ENCODE results near the gene TEK. TPM values are rescaled to one million over a fixed set of nuclear protein-coding genes. Genes with fewer than 3 reads are reported as not detected.

The TEK gene
- total and polyA plus RNA-seq, 2 donors (not counting 1 experiment from before 2014, with no cell fraction given): not detected

- Histone ChIP-seq H4K20me1 (ENCODE audit: control insufficient read depth, insufficient read depth, low read length, poor library complexity, severe bottlenecking) (no peaks in the 10 kb centered on the region), H3K79me2 (ENCODE audit: control insufficient read depth, insufficient read depth, low read length) (no peaks in the 10 kb centered on the region), H2AFZ (ENCODE audit: insufficient read depth, low read depth, low read length, poor library complexity, severe bottlenecking) (no peak overlapping the region), H3K4me2 (replicated peaks; ENCODE audit: low read depth, low read length, poor library complexity, severe bottlenecking) (no peak overlapping the region), H3K4me3 (ENCODE audit: control extremely low read depth in 1 of 5, extremely low read depth in 1 of 5, insufficient read depth in 1 of 5, low read depth in 2 of 5, low read length in 4 of 5) (no peak overlapping the region), H3K4me1 (ENCODE audit: control insufficient read depth in 2 of 2, insufficient read depth in 2 of 2, low read length in 2 of 2) (no peaks in the 10 kb centered on the region), H3K27ac (ENCODE audit: low read length in 2 of 2) (no peak overlapping the region), H3K36me3 (replicated peaks in 1 of 2; ENCODE audit: control extremely low read depth in 1 of 2, control insufficient read depth in 1 of 2, extremely low read depth in 1 of 2, insufficient read depth in 2 of 2, low read length in 1 of 2) (no peaks in the 10 kb centered on the region), H3K9ac (ENCODE audit: low read length) (no peak overlapping the region), H3K27me3 (replicated peaks in 1 of 4; ENCODE audit: control extremely low read depth in 1 of 4, control insufficient read depth in 3 of 4, insufficient read depth in 4 of 4, low read length in 3 of 4) (no peaks in the 10 kb centered on the region), H3K9me3 (ENCODE audit: control extremely low read depth in 1 of 3, control insufficient read depth in 2 of 3, insufficient read depth in 1 of 3, low read length in 2 of 3) (no peaks in the 10 kb centered on the region)
- POLR2A ChIA-PET: no interaction called here
- Mint-ChIP-seq H3K27me3 (no peaks in the 10 kb centered on the region), H3K4me1 (no peaks in the 10 kb centered on the region), H3K9me3 (ENCODE audit: insufficient read depth) (no peaks in the 10 kb centered on the region), H3K27ac (no peak overlapping the region), H3K4me3 (no peak overlapping the region)
- TF ChIP-seq EZH2 (IDR thresholded peaks at IDR 0.05; ENCODE audit: borderline replicate concordance, insufficient read depth, low read depth, low read length, poor library complexity, severe bottlenecking): no peak
- no peak for TF ChIP-seq CTCF (IDR thresholded peaks at IDR 0.05)
- intact Hi-C loops (cut with micrococcal nuclease): no loop called here
- CTCF ChIA-PET: no interaction called here
- no peak for ATAC-seq (ENCODE audit: low read depth)
- no peak for DNase-seq
These were observed 49.1 kb upstream of the TEK start for GRCh38 chr9:27059907-27060306.

GRCh38 chr9:27065288-27065687, 43.7 kb upstream of the TEK start:
- Mint-ChIP-seq H3K27ac (no peak overlapping the region), H3K4me1 (no peaks in the 10 kb centered on the region), H3K4me3 (no peak overlapping the region), H3K9me3 (ENCODE audit: insufficient read depth) (no peaks in the 10 kb centered on the region), H3K27me3 (no peaks in the 10 kb centered on the region)
- H3K36me3 ChIP-seq (replicated peaks in 1 of 2; ENCODE audit: control extremely low read depth in 1 of 2, control insufficient read depth in 1 of 2, extremely low read depth in 1 of 2, insufficient read depth in 2 of 2, low read length in 1 of 2): no peaks in the 10 kb centered on the region
- H4K20me1 ChIP-seq (ENCODE audit: control insufficient read depth, insufficient read depth, low read length, poor library complexity, severe bottlenecking): no peaks in the 10 kb centered on the region
- no peak for DNase-seq
- no peak for TF ChIP-seq CTCF (IDR thresholded peaks at IDR 0.05)
- TF ChIP-seq EZH2 (IDR thresholded peaks at IDR 0.05; ENCODE audit: borderline replicate concordance, insufficient read depth, low read depth, low read length, poor library complexity, severe bottlenecking): no peak
- no peak overlapping the region for H3K9ac ChIP-seq (ENCODE audit: low read length)
- no peaks in the 10 kb centered on the region for H3K9me3 ChIP-seq (ENCODE audit: control extremely low read depth in 1 of 3, control insufficient read depth in 2 of 3, insufficient read depth in 1 of 3, low read length in 2 of 3)
- H3K79me2 ChIP-seq (ENCODE audit: control insufficient read depth, insufficient read depth, low read length): no peaks in the 10 kb centered on the region
- no peaks in the 10 kb centered on the region for H3K4me1 ChIP-seq (ENCODE audit: control insufficient read depth in 2 of 2, insufficient read depth in 2 of 2, low read length in 2 of 2)
- no peak overlapping the region for H2AFZ ChIP-seq (ENCODE audit: insufficient read depth, low read depth, low read length, poor library complexity, severe bottlenecking)
- CTCF ChIA-PET: no interaction called here
- no peak overlapping the region for H3K4me2 ChIP-seq (replicated peaks; ENCODE audit: low read depth, low read length, poor library complexity, severe bottlenecking)
- WGBS (ENCODE audit: insufficient coverage): no CpG with 5 or more reads among the region's 1 CpG
- POLR2A ChIA-PET: no interaction called here
- ATAC-seq (ENCODE audit: low read depth): no peak
- no peak overlapping the region for H3K4me3 ChIP-seq (ENCODE audit: control extremely low read depth in 1 of 5, extremely low read depth in 1 of 5, insufficient read depth in 1 of 5, low read depth in 2 of 5, low read length in 4 of 5)
- no peak overlapping the region for H3K27ac ChIP-seq (ENCODE audit: low read length in 2 of 2)
- H3K27me3 ChIP-seq (replicated peaks in 1 of 4; ENCODE audit: control extremely low read depth in 1 of 4, control insufficient read depth in 3 of 4, insufficient read depth in 4 of 4, low read length in 3 of 4): no peaks in the 10 kb centered on the region
- intact Hi-C loops (cut with micrococcal nuclease): no loop called here
